Peyer's patch (tissue), 4 donors: ENCODE measurements around the gene ABCC8.

Source experiments
- POLR2A ChIP-seq, 2 donors: fragments of 450-650 bp; IDR thresholded peaks; one replicate each; pipeline ENCODE4 v1.5.1; 2017; ENCODE audit warnings: antibody characterized with exemption in 2 of 2, mild to moderate bottlenecking in 2 of 2, moderate library complexity in 2 of 2
- TF ChIP-seq, protein P1 (sequence below), 6 experiments: fragments of 450-650 bp in 4 of 6; fragments of 200-600 bp in 2 of 6; sonication (generic) in 1 of 6; IDR thresholded peaks; one replicate each; pipeline ENCODE4 v1.5.1; 2017 to 2019; ENCODE audit warnings: antibody characterized with exemption in 6 of 6, mild to moderate bottlenecking in 3 of 6, moderate library complexity in 1 of 6

- TF ChIP-seq, protein P1, sequence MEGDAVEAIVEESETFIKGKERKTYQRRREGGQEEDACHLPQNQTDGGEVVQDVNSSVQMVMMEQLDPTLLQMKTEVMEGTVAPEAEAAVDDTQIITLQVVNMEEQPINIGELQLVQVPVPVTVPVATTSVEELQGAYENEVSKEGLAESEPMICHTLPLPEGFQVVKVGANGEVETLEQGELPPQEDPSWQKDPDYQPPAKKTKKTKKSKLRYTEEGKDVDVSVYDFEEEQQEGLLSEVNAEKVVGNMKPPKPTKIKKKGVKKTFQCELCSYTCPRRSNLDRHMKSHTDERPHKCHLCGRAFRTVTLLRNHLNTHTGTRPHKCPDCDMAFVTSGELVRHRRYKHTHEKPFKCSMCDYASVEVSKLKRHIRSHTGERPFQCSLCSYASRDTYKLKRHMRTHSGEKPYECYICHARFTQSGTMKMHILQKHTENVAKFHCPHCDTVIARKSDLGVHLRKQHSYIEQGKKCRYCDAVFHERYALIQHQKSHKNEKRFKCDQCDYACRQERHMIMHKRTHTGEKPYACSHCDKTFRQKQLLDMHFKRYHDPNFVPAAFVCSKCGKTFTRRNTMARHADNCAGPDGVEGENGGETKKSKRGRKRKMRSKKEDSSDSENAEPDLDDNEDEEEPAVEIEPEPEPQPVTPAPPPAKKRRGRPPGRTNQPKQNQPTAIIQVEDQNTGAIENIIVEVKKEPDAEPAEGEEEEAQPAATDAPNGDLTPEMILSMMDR (IDR thresholded peaks at IDR 0.05) = no peak
- no peak for TF ChIP-seq POLR2A (IDR thresholded peaks at IDR 0.05)
These were observed 122.6 kb downstream of the ABCC8 start for GRCh38 chr11:17353821-17354600.
